Sigmoid colon (tissue), 4 donors: ENCODE measurements around the gene CDC14B.

Experiments used
- CTCF ChIP-seq, 4 experiments: fragments of 450-650 bp in 3 of 4; fragments of 200-600 bp in 1 of 4; IDR thresholded peaks; one replicate each; pipeline ENCODE4 v1.5.1; 2016 to 2019; ENCODE audit warnings: antibody characterized with exemption in 4 of 4, mild to moderate bottlenecking in 3 of 4, moderate library complexity in 2 of 4
- POLR2A ChIP-seq, 2 donors: fragments of 450-650 bp; IDR thresholded peaks; one replicate each; pipeline ENCODE4 v1.6.1; 2016; ENCODE audit warnings: antibody characterized with exemption in 2 of 2, mild to moderate bottlenecking in 2 of 2, moderate library complexity in 2 of 2
- POLR2AphosphoS5 ChIP-seq, 4 donors: sonication (generic); formaldehyde crosslinking; IDR thresholded peaks; one replicate each; pipeline ENCODE4 v1.6.1; 2017; ENCODE audit warnings: antibody characterized with exemption in 4 of 4

- TF ChIP-seq CTCF (IDR thresholded peaks at IDR 0.05), result no peak
- no peak for TF ChIP-seq POLR2A (IDR thresholded peaks at IDR 0.05)
- TF ChIP-seq POLR2AphosphoS5 (IDR thresholded peaks at IDR 0.05), result peak in 3 of 4 donors; percentile 54 to 77 (median 55)
Observed at GRCh38 chr9:96604004-96604319, 15.7 kb downstream of the CDC14B start.
